GM19397 (cell line): ENCODE data around the gene DMXL2.
"Not testable (repeated sequence)": the region's sequence is repeated elsewhere in the genome, so short reads cannot be mapped to it uniquely, and the experiment has no call there.

Experiments
- ATAC-seq: cut with Tn5 transposase; IDR thresholded peaks from one replicate; pipeline ENCODE4 v1.9.1; 2021; ENCODE audit warnings: mild to moderate bottlenecking, moderate library complexity; ENCODE audit not compliant: unreplicated experiment

The DMXL2 gene

DNA sequence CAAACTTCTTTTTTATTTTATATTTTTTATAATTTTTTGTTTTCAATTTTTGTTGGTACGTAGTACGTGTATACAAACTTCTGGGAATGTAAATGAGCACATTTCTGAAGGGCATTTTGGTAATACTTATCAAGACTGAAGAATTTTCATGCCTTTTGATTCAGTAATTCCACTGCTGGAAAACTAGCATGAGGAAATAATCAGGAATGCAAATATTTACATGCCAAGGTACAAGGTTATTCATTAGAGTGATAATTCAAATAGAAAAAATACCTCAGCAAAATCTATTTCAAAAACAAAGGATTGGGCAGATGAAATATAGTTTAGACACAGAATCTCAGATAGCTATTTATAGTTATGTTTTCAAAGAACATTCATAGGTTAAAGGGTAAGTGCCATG is 128.7 kb downstream of the DMXL2 start:
- no peak for ATAC-seq

DNA sequence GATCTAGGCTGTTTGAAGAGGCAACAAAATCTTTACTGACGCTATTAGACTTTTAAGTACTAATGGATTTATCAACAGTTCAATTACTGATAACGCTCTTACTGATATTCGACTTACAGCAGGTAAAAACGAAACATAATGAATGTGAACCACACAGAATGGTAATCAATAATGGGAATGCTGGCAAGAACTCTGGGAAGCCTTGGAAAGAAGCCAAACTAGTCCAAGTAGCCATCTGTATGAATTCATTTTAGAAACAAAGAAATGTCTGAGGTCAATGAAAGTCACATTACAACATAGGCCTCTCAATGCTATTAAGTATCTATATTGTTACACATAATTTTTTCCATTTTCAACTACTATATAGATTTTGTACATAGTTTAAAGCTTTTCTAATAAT is 130.0 kb downstream of the DMXL2 start:
- no peak for ATAC-seq

DNA sequence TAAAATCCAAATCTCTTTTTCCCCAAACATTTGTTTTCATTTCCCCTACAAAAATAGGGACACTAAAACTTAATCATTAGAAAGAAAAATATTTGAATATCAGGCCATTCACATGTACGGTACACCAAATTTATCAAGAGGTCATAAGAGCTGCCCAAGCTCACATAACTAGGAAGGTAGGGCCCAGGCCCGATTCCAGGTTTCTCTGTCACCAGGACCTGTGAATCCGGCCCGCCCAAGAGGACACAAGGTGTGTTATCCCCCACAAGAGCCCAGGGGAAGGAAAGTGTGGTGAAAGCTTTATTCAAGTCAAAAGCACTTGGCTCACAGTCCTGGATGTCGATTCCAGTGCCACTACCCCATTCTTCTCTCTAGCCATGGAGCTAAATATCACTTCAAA is 130.6 kb downstream of the DMXL2 start:
- no peak for ATAC-seq

DNA sequence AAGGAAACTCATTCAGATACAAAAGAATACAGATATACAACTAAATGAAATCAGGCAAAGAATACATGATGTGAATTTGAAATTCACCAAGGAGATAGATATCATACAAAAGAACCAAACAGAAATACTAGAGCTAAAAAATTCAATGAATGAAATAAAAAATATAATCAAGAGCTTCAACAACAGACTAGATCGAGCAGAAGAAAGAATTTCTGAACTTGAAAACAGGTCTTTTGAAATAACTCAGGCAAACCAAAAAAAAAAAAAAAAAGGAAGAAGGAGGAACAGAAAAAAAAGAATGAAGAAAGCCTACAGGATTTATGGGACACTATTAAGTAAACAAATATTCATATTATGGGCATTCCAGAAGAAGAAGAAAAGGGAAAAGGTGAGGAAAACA is 137.8 kb downstream of the DMXL2 start:
- no peak for ATAC-seq

DNA sequence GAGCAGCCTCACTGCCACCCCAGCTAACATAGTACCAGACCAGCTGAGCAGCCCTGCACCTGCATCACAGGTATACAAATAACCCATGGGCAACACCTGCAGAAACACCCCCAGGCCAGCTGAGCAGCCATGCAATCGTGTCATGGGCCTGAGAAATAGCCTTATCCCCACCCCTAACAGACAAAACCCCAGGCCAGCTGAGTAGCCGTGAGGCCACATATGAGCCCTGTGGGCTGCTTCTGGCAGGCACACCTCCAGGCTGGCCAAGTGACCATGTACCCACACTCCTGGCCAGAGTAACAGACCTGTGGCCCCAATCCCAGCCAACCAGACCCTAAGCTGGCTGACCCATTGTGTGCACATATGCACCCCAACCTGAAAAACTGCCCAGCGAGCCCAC is 138.6 kb downstream of the DMXL2 start:
- no peak for ATAC-seq

DNA sequence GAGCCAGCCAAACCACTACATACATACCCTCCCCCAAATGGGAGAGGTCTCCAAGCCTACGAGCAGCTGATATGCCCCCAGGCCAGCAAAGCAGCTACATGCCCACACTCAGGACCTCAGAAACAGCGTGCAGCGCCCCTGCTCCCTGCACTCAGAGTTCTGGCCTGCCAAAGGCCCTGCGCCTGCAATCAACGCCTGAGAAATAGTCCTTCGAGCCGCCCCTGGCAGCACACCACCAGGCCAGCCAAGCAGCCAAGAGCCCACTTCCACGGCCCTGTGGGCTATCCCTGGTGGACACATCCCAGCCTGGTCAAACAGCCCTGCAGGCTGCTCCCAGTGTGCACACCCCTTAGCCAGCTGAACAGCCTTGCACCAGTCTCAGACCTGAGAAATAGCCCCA is 139.1 kb downstream of the DMXL2 start:
- no peak for ATAC-seq

DNA sequence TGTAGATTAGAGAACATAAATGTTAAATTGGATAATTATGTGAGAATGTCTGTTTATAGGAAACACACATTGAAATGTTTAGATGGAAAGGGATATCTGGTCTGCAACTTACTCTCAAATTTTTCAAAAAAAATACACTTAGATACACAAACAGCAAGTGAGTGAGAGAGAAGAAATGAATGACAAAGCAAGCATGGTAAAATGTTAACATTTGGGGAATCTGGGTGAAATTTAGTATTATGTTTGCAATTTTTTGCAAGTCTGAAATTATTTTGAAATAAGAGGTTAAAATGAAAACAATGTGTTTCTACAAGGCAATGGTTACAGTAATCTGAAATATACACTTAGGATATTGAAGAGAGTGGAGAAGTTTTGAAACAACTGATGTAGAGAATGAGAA is 146.8 kb downstream of the DMXL2 start:
- ATAC-seq: no peak

DNA sequence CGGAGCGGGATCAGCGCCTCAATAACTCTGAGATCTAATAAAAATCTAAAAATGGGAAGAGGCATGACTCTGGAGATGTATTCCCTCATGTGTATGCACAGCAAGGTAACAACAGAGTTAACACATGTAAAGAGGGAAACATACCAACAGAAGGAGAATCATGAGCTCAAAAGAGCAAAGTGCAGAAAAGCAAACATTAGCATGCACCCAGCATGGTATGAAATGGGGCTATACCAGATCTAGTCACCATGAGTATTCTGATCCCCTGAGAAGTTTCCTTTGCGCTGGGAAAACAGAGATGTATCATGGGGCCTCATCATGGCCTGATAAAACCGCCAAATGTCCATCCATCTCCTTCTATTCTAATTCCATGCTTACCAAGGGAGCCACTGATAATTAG is 152.1 kb downstream of the DMXL2 start:
- no peak for ATAC-seq

DNA sequence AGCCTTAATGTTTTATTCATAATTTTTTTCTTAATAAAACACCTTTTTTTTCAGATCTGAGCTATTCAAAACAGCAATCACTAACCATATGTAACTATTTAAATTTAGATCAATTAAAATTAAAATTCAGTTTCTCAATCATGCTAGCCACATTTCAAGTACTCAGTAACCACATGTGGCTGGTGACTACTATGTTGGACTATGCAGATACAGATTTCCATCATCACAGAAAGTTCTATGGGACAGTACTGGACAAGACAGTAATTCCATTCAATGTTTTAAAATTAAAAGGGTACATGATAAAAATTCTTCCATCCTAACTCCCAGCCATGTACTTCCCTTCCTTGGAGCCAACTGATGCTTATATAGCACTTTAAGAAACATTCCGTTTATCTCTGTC is 161.8 kb downstream of the DMXL2 start:
- no peak for ATAC-seq

DNA sequence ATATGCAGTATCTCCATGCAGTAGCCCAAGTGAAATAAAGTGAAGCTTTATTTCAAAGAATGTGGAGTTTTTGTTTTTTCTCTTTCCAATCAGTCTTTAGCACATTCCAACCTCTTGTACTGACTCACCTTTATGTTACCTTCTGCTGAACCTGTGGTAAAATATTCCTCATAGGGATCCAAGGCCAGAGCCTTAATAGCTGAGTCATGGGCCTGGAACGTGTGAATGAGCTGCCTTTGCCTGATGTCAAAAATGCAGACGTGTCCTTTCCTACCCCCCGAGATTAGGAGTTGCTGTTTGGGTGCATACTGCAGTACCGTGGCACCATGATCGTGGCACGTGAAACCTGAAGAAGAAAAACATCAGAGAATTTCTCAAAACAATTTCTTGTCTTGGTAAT is 172.6 kb downstream of the DMXL2 start:
- no peak for ATAC-seq

DNA sequence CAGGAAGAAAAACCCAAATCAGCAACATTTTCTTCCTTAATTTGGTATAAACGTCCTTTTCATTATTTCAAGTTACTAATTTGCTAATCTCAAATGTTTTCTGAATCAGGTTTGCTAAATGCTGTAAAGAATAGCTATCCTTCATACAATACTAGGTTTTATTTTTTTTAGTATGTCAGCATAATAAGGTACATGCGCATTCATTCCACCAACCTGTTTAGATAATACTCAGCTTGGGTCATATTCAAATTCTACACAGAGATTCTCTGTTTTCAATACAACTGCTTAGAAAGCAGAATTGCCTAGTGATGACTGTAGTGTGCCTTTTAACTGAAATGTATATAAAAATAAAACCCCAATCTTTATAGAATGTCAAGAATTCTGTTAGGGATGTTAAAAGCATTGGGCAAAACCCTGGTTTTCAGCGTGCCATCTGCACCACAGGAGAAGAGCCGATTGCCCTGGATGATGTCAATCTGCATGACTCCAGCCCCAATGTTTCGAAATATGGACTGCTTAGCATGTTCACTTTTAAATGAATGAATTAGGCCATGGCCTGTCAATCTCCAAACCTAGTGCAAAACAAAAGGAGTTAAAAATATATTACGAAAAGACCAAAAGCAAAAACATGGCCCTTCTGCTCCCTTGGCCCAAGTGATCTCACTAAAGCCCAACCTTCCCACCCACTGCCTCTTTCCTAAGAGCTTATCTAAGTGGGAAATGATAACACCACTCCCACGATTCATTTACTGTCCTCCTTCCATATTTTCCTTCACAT is 173.8 kb downstream of the DMXL2 start:
- ATAC-seq: no peak

DNA sequence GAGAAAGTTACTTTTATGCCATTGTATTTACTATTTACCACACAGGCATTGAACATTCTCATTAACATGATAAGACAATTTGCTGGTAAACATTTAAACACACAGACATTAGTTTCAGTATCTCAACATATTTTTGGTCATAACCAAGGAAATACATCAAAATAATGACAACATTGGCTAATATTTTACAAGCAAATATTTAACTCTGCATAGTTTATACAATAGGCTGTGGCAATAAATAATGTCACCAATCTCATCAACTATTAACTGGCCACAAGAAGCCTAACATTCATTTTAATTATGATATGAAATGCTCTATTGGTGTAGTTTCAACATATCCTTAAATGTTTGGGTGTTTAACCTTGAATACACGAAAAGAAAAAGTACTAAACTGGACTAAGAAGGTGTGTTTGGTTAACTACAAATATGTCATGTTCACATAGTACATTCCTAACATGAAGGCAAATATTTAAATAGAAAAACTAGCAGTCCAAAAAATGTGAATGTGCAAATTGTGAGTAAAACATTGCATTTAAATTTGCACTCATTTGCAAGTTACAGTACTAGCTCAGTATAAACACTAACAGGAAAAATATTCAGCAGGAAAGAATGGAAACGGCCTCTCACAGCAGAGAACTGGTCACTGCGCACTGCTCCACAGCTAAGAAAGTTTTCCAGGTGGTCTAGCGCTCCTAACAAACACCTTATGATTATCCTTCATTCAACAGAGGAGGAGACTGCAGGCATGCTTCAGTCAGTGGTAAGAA is 174.5 kb downstream of the DMXL2 start:
- ATAC-seq: no peak

DNA sequence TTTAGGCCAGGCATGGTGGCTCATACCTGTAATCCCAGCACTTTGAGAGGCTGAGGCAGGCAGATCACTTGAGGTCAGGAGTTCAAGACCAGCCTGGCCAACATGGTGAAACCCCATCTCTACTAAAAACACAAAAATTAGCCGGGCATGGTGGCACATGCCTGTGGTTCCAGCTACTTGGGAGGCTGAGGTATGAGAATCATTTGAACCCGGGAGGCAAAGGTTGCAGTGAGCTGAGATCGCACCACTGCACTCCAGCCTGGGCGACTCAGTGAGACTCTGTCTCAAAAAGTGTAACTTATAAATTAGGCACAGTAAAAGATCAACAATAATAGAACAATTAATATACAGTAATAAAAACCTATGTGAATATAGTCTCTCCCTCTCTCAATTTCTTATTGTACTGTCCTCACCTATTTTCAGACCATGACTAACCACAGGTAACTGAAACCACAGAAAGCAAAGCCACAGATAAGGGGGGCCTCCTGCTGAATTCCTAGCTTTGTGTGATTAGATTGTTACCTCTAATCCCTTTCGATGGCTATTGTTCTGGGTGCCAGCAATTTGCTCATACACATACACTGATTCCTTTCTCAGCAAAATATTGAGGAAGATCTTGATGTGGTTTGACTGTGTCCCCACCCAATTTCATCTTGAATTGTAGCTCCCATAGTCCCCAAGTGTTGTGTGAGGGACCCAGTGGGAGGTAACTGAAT is 176.4 kb downstream of the DMXL2 start:
- not testable (repeated sequence) for ATAC-seq

DNA sequence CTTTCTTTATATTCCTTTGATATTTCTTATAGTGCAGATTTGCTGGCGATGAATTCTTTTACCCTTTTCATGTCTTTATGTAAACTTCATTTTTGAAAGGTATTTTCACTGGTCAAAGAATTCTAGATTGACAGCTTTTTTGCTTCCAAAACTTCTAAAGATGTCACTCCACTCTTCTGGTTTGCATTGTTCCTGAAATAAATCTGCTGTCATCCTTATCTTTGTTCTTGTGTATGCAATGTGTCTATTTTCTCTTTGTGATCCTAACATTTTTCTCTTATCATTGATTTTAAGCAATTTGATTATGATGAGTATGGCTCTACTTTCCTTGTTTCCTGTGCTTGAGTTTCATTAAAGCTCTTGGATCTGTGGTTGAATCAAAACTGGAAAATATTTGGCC is 177.8 kb downstream of the DMXL2 start:
- no peak for ATAC-seq

DNA sequence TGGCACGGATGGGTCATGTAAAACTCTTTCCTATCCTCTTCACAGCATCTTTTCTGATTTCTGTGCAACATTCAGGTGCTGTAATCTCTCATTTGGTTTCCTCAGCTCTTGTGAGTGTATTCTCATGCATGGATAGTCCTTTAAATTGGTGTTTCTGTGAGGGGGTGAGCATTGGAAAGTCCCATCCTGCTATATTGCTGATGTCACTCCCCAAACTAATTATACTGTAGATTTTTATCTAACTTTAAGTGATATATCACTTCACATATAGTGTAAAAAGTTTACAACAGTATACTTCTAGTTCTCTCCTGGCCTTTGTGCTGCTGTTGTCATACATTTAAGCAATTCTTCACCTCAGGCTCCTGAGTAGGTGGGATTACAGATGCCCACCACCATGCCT is 178.5 kb downstream of the DMXL2 start:
- no peak for ATAC-seq

DNA sequence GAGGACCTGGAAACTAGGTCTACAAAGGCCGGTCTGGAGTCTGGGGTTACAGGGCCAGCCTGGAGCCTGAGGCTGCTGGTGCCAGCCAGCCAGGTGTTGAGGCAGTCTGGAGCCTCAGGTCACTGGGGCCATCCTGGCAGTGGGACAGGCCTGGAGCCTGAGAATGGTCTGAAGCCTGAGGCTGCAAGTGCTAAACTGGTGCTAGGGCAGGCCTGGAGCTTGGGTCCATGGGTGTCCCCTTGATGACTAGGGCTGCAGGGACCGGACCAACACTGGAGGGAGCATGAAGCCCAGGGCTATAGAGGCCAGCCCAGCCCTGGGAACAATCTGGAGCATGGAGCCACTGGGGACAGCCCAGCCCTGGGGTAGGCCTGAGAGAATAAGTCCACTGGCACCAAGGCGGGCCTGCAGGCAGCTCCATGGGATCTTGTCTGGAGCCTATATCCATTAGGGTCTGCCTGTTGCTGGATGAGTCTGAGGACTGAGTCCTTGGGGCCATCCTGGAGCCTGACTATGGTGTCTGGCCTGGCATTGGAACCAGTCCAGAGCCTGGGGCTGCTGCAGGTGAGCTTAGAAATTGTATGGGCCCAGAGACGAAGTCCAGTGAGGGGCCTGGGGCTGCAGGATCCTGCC is 179.2 kb downstream of the DMXL2 start:
- no peak for ATAC-seq

DNA sequence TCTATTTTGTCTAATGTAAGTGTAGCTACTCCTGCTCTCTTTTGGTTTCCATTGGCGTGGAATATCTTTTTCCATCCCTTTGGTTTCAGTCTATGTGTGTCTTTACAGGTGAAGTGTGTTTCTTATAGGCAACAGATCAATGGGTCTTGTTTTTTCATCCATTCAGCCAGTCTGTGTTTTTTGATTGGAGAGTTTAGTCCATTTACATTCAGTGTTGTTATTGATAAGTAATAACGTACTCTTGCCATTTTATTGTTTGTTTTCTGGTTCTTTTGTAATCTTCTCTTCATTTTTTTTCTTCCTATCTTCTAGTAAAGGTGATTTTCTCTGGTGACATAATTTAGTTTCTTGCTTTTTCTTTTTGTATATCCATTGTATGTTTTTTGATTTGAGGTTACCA is 184.0 kb downstream of the DMXL2 start:
- no peak for ATAC-seq

DNA sequence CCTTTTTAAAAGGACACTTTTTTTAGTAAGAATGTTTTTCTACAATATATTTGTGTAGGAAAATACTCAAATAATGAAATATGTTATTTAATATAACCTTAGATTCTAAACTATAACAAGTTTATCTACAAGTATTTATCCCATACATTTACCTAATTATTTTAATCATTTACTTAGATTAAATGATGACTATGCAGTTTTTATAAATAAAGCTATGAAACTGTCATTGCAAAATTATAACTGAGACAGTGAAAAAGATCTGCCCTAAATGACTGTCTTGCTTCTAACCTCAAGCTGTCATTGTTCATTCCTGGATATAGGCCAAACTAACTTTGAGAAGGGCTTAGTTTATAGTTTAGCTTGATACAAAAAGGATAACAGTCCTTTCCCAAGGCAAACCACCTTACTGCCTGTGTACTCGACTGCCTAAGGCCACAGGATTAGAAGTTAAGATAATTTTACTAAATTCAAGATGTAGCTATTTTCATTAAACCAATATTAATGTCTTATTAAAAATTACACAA is 197.0 kb downstream of the DMXL2 start:
- ATAC-seq: no peak

DNA sequence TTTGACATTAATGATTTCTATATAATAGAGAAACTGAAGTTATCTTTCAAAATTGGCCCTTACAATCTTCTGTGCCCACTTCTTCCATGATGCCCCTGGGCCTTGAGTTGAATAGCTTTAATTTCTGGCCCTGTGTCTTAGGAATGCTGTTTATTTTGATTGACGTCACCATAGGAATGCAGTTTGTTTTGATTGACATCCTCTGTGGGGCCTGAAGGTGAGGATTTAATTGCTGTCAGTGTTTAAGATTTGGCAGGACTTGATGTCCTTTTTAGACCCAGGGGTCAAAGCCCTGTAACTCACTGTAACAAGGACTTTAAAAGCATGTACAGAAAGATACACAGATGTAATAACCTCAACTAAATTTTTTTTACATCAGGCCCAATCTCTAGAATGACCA is 197.8 kb downstream of the DMXL2 start:
- ATAC-seq: no peak

DNA sequence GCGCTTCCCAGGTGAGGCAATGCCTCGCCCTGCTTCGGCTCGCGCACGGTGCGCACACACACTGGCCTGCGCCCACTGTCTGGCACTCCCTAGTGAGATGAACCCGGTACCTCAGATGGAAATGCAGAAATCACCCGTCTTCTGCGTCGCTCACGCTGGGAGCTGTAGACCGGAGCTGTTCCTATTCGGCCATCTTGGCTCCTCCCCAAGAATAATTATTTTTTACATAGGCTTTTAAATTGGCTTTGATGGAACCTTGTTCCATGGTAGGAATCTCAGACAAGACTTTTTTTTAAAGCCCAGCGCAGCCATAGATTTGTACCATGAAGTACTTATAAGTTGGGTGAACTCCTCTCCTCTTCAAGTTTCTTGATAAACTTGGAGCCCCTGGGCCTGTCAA is 199.5 kb downstream of the DMXL2 start:
- not testable (repeated sequence) for ATAC-seq

DNA sequence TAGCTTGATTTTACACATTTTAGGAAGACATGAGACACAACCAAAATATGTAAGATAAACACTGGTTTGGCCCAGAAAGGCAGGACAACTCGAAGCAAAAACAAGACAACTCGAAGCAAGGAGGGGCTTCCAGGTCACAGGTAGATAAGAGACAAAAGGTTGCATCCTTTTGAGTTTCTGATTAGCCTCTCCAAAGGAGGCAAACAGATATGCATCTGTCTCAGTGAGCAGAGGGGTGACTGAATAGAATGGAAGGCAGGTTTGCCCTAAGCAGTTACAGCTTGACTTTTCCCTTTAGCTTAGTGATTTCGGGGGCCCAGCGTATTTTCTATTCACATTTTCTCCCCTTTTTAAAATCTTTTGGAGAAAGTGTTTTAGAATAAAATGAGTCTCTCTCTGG is 206.4 kb downstream of the DMXL2 start:
- no peak for ATAC-seq
